Sigmoid colon (tissue), 7 donors: ENCODE data around the gene SRBD1. TPM values are rescaled to one million over a fixed set of nuclear protein-coding genes. Genes with fewer than 3 reads are reported as not detected.

ENCODE experiments used
- DNase-seq: peaks from one replicate; pipeline ENCODE4 v3.0.0-alpha.2; 2019
- H3K27ac ChIP-seq, 4 donors: fragments of 200-600 bp; sonication (generic); one replicate each; pipeline ENCODE4 v1.5.1; 2016 to 2019; ENCODE audit warnings: mild to moderate bottlenecking in 1 of 4
- H3K27me3 ChIP-seq, 3 donors: fragments of 200-600 bp; sonication (generic); one replicate each; pipeline ENCODE4 v1.5.1; 2019; ENCODE audit warnings: mild to moderate bottlenecking in 1 of 3
- H3K36me3 ChIP-seq, 4 donors: fragments of 200-600 bp; sonication (generic); one replicate each; pipeline ENCODE4 v1.5.1; 2016 to 2019
- H3K4me1 ChIP-seq, 4 donors: fragments of 200-600 bp; sonication (generic); one replicate each; pipeline ENCODE4 v1.5.1; 2017 to 2019
- H3K4me3 ChIP-seq, 4 donors: fragments of 200-600 bp; sonication (generic); one replicate each; pipeline ENCODE4 v1.5.1; 2017 to 2019; ENCODE audit warnings: mild to moderate bottlenecking in 2 of 4, moderate library complexity in 1 of 4
- H3K9me3 ChIP-seq, 4 donors: fragments of 200-600 bp in 3 of 4; sonication (generic) in 3 of 4; one replicate each; pipeline versions ENCODE4 v1.5.1 to v1.6.1; 2013 to 2019
- CTCF ChIP-seq, 4 experiments: fragments of 450-650 bp in 3 of 4; fragments of 200-600 bp in 1 of 4; IDR thresholded peaks; one replicate each; pipeline ENCODE4 v1.5.1; 2016 to 2019; ENCODE audit warnings: antibody characterized with exemption in 4 of 4, mild to moderate bottlenecking in 3 of 4, moderate library complexity in 2 of 4
- EP300 ChIP-seq, 4 donors: sonication (generic); formaldehyde crosslinking; IDR thresholded peaks; one replicate each; pipeline ENCODE4 v1.6.1; 2017; ENCODE audit warnings: antibody characterized with exemption in 4 of 4
- POLR2A ChIP-seq, 2 donors: fragments of 450-650 bp; IDR thresholded peaks; one replicate each; pipeline ENCODE4 v1.6.1; 2016; ENCODE audit warnings: antibody characterized with exemption in 2 of 2, mild to moderate bottlenecking in 2 of 2, moderate library complexity in 2 of 2
- POLR2AphosphoS5 ChIP-seq, 4 donors: sonication (generic); formaldehyde crosslinking; IDR thresholded peaks; one replicate each; pipeline ENCODE4 v1.6.1; 2017; ENCODE audit warnings: antibody characterized with exemption in 4 of 4
- whole genome bisulfite sequencing, 2 donors: extraction: QIAGEN DNeasy Blood & Tissue Kit; methylation state at CpG; one replicate each; pipeline ENCODE4 v1.1.7; 2013; 5-methylcytosine and 5-hydroxymethylcytosine counted together
- intact Hi-C: fragments of 100-400 bp; cut with DNase I; formaldehyde crosslinking; loops from one replicate; pipeline ENCODE4 v1.15.1; 2023
- polyA plus RNA-seq, 3 donors: library from polyadenylated mRNA; stranded (reverse); fragments of 200-250 nt; gene quantifications; one replicate each; pipeline ENCODE4 v1.2.3, GENCODE V29; 2013
- total RNA-seq, 4 donors: library from RNA; depleted of rRNA; stranded (reverse); fragments of >200 nt; gene quantifications; one replicate each; pipeline ENCODE4 v1.1.0, GENCODE V29; 2016
- donor health status: healthy with polysubstance abuse.
- donor health status: Bipolar disorder and iron deficiency.
- donor health status: healthy.

The SRBD1 gene
- total and polyA plus RNA-seq, 7 donors = 9.0 to 31.4 (median 16.0) TPM

- no peak for TF ChIP-seq POLR2AphosphoS5 (IDR thresholded peaks at IDR 0.05)
- no peak for TF ChIP-seq EP300 (IDR thresholded peaks at IDR 0.05)
- TF ChIP-seq CTCF (IDR thresholded peaks at IDR 0.05) = no peak
- no peak for TF ChIP-seq POLR2A (IDR thresholded peaks at IDR 0.05)
- intact Hi-C loops = no loop called here
- Histone ChIP-seq H3K36me3 (no peaks in the 10 kb centered on the region), H3K27ac (no peak overlapping the region), H3K27me3 (no peaks in the 10 kb centered on the region), H3K9me3 (no peaks in the 10 kb centered on the region), H3K4me3 (no peak overlapping the region), H3K4me1 (no peaks in the 10 kb centered on the region)
- no peak for DNase-seq
- 97 to 100% methylated on average over 1 of the region's 1 CpG for WGBS, 2 donors
Observed at GRCh38 chr2:45368792-45369191, 242.3 kb downstream of the SRBD1 start.

DNA sequence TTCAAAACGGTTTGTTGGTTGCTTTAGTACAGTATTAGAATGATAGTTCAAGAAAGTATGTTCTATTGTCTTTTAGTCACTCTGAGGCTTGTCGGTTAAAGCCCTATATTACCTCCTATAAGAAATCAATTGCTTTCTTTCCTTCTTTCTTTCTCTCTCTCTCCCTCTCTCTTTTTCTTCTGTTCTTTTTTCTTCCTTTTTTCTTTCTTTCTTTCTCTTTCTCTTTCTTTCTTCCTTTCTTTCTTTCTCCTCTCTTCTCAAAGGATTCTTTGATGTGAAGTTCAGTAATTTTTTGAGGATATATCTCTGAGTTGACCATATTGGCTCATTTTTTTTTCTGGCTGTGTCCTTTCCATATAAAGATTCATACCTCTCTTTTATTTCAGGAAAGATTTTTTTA lies 249.4 kb downstream of the SRBD1 start:
- no peak for TF ChIP-seq POLR2A (IDR thresholded peaks at IDR 0.05)
- TF ChIP-seq POLR2AphosphoS5 (IDR thresholded peaks at IDR 0.05) = no peak
- TF ChIP-seq CTCF (IDR thresholded peaks at IDR 0.05) = no peak
- TF ChIP-seq EP300 (IDR thresholded peaks at IDR 0.05) = no peak
- DNase-seq = no peak
- Histone ChIP-seq H3K4me1 (no peaks in the 10 kb centered on the region), H3K36me3 (no peaks in the 10 kb centered on the region), H3K9me3 (no peaks in the 10 kb centered on the region), H3K27ac (no peak overlapping the region), H3K4me3 (no peak overlapping the region), H3K27me3 (no peaks in the 10 kb centered on the region)
- intact Hi-C loops = no loop called here
- 26 to 80% methylated on average over 2 of the region's 2 CpGs for WGBS, 2 donors

- Histone ChIP-seq H3K4me3 (no peak overlapping the region), H3K4me1 (no peaks in the 10 kb centered on the region), H3K36me3 (no peaks in the 10 kb centered on the region), H3K27me3 (no peaks in the 10 kb centered on the region), H3K9me3 (no peaks in the 10 kb centered on the region), H3K27ac (no peak overlapping the region)
- WGBS, 2 donors = 94 to 97% methylated on average over 2 of the region's 2 CpGs
- intact Hi-C loops = no loop called here
- no peak for DNase-seq
- TF ChIP-seq POLR2A (IDR thresholded peaks at IDR 0.05) (no peak), POLR2AphosphoS5 (IDR thresholded peaks at IDR 0.05) (no peak), CTCF (IDR thresholded peaks at IDR 0.05) (no peak), EP300 (IDR thresholded peaks at IDR 0.05) (no peak)
Observed at GRCh38 chr2:45354776-45355175, 256.3 kb downstream of the SRBD1 start.

GRCh38 chr2:45353879-45354278 lies 257.2 kb downstream of the SRBD1 start:
- H3K27ac ChIP-seq = no peak overlapping the region
- 53 to 63% methylated on average over 2 of the region's 2 CpGs for WGBS, 2 donors

More at GRCh38 chr2:45353879-45354278, 257.2 kb downstream of the SRBD1 start:
- DNase-seq = no peak
- intact Hi-C loops = no loop called here
- Histone ChIP-seq H3K27me3 (no peaks in the 10 kb centered on the region), H3K4me1 (no peaks in the 10 kb centered on the region), H3K9me3 (no peaks in the 10 kb centered on the region), H3K4me3 (no peak overlapping the region), H3K36me3 (no peaks in the 10 kb centered on the region)
- no peak for TF ChIP-seq EP300 (IDR thresholded peaks at IDR 0.05)
- TF ChIP-seq CTCF (IDR thresholded peaks at IDR 0.05) = no peak
